Measurements from ENCODE around the gene ARMC7. TPM values are rescaled to one million over a fixed set of nuclear protein-coding genes. Genes with fewer than 3 reads are reported as not detected.

Gene ARMC7
- total RNA-seq, 1 experiment from 2014 or later, result 43.2 TPM

DNA sequence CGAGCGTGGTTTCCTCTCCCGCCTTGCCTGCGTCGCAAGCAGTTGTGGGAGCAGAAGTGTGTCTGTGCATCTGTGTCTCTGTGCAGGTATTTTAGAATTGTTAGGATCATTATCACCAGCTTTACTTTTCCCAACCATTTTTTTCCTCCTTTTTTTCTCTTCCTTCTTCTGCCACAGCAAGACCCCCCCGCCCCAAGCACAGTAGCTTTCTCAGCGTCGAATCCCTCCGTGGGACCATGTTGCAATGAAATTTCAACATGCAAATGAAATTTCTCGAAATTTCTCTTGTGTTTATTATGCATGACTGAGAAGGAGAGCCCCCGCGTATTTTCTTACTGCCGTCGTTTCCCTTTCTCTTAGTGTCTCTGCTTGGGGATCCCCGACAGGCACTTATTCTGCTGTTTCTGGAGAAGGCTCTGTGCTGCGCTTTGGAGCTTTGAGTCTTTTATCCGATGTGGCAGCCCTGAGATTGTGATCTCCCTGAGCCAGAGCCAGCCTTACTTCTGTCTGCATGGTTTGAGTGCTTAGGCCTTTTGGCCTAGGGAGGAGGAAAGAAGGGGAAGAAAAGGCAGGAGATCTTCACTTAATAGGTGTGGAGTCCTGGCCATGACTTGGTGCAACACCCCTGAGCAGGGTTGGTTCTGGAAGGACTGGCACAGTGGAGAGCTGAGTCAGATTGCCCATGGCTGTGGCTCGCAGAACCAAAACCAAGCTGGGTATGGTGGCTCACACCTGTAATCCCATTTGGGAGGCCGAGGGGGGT is 5.0 kb downstream of the ARMC7 start:
- intact Hi-C loops (cut with micrococcal nuclease), result loop anchor here (1.0 to 10.0 kb wide), 6 partner anchors 17 to 298 kb away; partner anchors contain the start of genes GGA3, MRPS7 and NT5C
- H3K9ac ChIP-seq (ENCODE audit: low read length), result no peak overlapping the region
- no peaks in the 10 kb centered on the region for H3K27me3 ChIP-seq (ENCODE audit: insufficient read depth, low read length)
- POLR2A ChIA-PET, result interaction anchor here (0.8 to 5.3 kb wide), 16 partner anchors 9 to 147 kb away, joined by 3 to 44 read pairs (median 6); partner anchors contain the start of genes JPT1, NUP85 and SLC16A5
- H3K4me1 ChIP-seq (ENCODE audit: control insufficient read depth in 1 of 2, insufficient read depth in 2 of 2, low read length in 2 of 2), result peaks cover 7 to 42% of the 10 kb centered on the region in 2 experiments; a peak in 3 of 4 replicates
- peak overlapping the region; percentile 32; the same call in 1 of the 2 replicates for H3K4me2 ChIP-seq (ENCODE audit: low read length)
- BruUV-seq (replicated peaks), result no TSS peak
- H3K27ac ChIP-seq (ENCODE audit: low read depth, low read length), result peak overlapping the region; percentile 62
- no peaks in the 10 kb centered on the region for H3K9me3 ChIP-seq (ENCODE audit: control insufficient read depth in 1 of 2, insufficient read depth in 1 of 2, low read depth in 1 of 2, low read length in 2 of 2)
- RAD21 ChIA-PET (ENCODE audit: low non-redundant PET in 1 of 2, low total read pairs in 2 of 2, uncharacterized antibody in 2 of 2, unreplicated experiment in 2 of 2), result interaction anchor here (0.5 to 1.8 kb wide), 24 partner anchors 9 to 297 kb away, joined by 3 to 22 read pairs (median 4); partner anchors contain the start of gene NT5C (in 1 of the 2)
- no peak overlapping the region for H3K4me3 ChIP-seq (replicated peaks in 1 of 2; ENCODE audit: low read depth in 1 of 2, low read length in 2 of 2)
- H3K79me2 ChIP-seq (ENCODE audit: insufficient read depth, low read length), result peaks cover 83% of the 10 kb centered on the region
- no peaks in the 10 kb centered on the region for H3K9me2 ChIP-seq (ENCODE audit: insufficient read depth)
- H4K20me1 ChIP-seq (ENCODE audit: insufficient read depth), result no peaks in the 10 kb centered on the region; the same call in 1 of the 2 replicates
- TF ChIP-seq POLR2AphosphoS5 (IDR thresholded peaks at IDR 0.05; ENCODE audit: low read depth, low read length) (no peak), JUND (IDR thresholded peaks at IDR 0.05) (no peak), SIN3A (IDR thresholded peaks at IDR 0.05; ENCODE audit: low read depth) (no peak), ZBTB33 (IDR thresholded peaks at IDR 0.05; ENCODE audit: extremely low read depth, insufficient replicate concordance, low read length) (no peak), CEBPB (IDR thresholded peaks at IDR 0.05; ENCODE audit: low read depth) (no peak), YY1 (IDR thresholded peaks at IDR 0.05; ENCODE audit: extremely low read depth, insufficient replicate concordance, low read depth, low read length) (no peak), CBX3 (IDR thresholded peaks at IDR 0.05; ENCODE audit: low read depth) (no peak), EGR1 (IDR thresholded peaks at IDR 0.05; ENCODE audit: low read depth) (no peak)
- TF ChIP-seq, protein P1, sequence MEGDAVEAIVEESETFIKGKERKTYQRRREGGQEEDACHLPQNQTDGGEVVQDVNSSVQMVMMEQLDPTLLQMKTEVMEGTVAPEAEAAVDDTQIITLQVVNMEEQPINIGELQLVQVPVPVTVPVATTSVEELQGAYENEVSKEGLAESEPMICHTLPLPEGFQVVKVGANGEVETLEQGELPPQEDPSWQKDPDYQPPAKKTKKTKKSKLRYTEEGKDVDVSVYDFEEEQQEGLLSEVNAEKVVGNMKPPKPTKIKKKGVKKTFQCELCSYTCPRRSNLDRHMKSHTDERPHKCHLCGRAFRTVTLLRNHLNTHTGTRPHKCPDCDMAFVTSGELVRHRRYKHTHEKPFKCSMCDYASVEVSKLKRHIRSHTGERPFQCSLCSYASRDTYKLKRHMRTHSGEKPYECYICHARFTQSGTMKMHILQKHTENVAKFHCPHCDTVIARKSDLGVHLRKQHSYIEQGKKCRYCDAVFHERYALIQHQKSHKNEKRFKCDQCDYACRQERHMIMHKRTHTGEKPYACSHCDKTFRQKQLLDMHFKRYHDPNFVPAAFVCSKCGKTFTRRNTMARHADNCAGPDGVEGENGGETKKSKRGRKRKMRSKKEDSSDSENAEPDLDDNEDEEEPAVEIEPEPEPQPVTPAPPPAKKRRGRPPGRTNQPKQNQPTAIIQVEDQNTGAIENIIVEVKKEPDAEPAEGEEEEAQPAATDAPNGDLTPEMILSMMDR (IDR thresholded peaks at IDR 0.05 in 2 of 3, conservative IDR thresholded peaks at IDR 0.05 in 1 of 3; ENCODE audit: borderline replicate concordance in 1 of 3, insufficient read depth in 1 of 3, low read depth in 2 of 3, low read length in 2 of 3), result no peak
- DNase-seq (ENCODE audit: low read depth, low spot score) (no peak), ATAC-seq (no peak)
- CTCF ChIA-PET, result interaction anchor here (0.7 to 5.3 kb wide), 46 partner anchors 10 to 402 kb away, joined by 3 to 104 read pairs (median 6); partner anchors contain the start of genes GRB2, MIF4GD, NT5C and NUP85
- no peak overlapping the region for H2AFZ ChIP-seq (ENCODE audit: low read depth, low read length, poor library complexity, severe bottlenecking)
- peaks cover 6 to 48% of the 10 kb centered on the region in 2 experiments; a peak in 3 of 4 replicates for H3K36me3 ChIP-seq (ENCODE audit: control insufficient read depth in 1 of 2, insufficient read depth in 2 of 2, low read length in 2 of 2)

Data from HCT116 (cell line).